ENCODE measurements around the gene IL17B.

DNA sequence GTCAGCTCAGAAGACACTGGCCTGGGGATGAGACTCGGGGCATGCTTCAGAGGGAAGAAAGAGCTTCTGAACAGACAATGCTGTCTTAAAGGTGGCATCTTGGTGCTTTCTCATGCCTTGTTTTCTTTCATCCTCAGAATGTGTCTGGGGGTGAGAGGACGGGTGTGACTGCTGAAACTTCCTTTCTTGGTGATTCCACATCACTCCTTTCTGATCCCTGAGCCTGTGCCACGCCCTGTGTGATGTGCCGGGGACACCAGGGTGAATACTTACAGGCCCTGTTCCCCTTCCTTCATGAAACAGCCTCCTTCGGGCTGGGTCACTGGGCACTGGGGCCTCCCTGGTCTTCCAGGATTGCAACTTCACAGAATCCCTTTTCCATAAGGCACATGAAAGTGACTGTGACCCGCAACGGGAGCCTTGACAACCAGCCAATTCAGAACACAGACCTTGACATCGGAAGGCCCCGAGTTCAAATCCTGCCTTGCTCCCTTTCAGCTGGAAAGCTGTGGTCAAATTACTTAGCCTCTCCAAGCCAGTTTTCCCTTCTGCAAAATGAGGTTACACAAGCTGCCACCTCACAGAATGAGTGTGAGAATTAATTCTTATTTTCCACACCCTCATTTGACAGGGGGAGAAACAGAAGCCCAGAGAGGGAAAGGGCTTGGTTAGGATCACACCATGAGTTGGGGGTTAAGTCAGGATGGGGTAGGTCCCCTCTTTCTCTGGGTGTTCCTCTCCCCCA, 44.1 kb upstream of the IL17B start:
- TF ChIP-seq, protein P1, sequence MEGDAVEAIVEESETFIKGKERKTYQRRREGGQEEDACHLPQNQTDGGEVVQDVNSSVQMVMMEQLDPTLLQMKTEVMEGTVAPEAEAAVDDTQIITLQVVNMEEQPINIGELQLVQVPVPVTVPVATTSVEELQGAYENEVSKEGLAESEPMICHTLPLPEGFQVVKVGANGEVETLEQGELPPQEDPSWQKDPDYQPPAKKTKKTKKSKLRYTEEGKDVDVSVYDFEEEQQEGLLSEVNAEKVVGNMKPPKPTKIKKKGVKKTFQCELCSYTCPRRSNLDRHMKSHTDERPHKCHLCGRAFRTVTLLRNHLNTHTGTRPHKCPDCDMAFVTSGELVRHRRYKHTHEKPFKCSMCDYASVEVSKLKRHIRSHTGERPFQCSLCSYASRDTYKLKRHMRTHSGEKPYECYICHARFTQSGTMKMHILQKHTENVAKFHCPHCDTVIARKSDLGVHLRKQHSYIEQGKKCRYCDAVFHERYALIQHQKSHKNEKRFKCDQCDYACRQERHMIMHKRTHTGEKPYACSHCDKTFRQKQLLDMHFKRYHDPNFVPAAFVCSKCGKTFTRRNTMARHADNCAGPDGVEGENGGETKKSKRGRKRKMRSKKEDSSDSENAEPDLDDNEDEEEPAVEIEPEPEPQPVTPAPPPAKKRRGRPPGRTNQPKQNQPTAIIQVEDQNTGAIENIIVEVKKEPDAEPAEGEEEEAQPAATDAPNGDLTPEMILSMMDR (conservative IDR thresholded peaks at IDR 0.05): no peak
- no peak for TF ChIP-seq ZFX (IDR thresholded peaks at IDR 0.05)
